EL (cell line): ENCODE results near the gene PPP1R37.

Source experiments
- DNase-seq: peaks from one replicate; pipeline ENCODE4 v3.0.0-alpha.2; 2016

Gene PPP1R37

GRCh38 chr19:45138303-45138751 lies 45.3 kb downstream of the PPP1R37 start:
- no peak for DNase-seq

DNA sequence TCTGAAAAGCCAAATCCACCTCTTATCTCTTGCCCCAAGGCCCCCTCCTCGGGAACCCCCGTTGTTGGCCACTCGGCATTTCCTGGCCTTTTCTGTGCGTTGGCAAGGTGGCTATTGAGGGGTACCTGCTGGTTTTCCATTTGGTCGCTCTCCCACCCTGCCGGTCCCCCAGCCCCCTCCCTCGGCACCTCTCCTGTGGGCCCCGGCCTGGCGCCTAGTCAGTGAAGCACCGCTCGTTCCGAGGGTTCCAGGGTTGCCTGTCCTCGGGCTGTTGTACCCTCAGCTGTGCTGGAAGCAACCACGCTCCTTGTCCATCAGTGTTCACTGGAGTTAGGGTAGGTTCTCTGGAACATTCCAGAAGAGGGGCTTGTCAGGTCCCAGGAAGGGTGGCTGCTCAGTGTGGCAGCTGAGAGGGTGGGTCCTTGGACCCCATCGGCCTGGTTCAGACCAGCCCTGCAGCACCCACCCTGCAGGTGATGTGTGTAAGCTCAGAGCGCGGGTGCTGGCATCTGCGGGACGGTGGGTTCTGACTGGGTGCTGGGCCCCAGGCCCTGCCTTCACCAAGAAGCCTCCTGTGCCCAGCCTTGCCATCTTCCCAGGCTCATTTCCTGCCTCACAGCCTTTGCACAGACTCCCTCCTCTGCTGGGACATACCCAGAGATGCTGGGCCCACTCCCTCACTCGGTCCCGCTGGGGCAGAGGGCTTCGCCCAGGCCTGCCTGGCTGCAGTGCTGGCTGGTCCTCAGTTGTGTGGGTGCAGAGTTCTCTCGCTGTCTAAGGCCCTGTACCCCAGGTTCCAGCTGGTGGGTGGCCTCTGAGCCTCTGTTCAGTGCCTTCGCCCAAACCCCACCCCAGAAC lies 46.5 kb downstream of the PPP1R37 start:
- DNase-seq = no peak

DNA sequence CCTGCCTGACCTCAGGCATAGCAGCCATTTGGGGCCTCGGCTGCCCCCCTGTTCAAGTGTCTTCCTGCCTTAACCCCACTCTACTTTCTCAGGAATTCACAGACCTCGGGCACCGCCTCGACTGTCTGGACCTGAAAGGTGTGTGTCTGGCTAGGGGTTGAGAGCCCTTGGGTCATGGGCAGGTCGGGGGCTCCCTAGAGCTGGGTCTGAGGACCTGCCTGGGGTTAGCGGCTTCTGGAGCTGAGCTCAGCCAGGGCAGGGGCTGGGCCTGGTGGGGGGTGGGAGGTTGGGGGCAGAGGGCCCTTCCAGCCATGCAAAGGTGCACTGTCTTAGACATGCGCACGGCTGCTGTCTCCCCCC lies 47.1 kb downstream of the PPP1R37 start:
- no peak for DNase-seq

DNA sequence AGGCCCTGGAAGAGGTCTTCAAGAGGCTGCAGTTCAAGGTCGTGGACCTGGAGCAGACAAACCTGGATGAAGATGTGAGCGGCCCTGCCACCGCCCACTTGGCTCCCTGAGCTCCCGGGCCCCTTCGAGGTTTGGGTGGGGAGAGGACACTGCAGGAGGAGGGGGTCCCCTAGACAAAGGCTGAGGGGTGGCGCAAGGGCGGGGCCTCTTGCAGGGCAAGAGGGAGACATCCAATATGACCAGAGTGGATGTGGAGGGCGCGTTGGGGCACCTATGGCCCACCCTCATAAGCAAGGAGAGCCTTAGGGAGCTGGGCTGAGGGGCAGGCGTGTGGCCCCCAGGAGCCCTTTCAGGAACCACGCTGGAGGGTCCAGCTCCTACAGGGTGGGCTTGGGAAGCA lies 47.6 kb downstream of the PPP1R37 start:
- no peak for DNase-seq

DNA sequence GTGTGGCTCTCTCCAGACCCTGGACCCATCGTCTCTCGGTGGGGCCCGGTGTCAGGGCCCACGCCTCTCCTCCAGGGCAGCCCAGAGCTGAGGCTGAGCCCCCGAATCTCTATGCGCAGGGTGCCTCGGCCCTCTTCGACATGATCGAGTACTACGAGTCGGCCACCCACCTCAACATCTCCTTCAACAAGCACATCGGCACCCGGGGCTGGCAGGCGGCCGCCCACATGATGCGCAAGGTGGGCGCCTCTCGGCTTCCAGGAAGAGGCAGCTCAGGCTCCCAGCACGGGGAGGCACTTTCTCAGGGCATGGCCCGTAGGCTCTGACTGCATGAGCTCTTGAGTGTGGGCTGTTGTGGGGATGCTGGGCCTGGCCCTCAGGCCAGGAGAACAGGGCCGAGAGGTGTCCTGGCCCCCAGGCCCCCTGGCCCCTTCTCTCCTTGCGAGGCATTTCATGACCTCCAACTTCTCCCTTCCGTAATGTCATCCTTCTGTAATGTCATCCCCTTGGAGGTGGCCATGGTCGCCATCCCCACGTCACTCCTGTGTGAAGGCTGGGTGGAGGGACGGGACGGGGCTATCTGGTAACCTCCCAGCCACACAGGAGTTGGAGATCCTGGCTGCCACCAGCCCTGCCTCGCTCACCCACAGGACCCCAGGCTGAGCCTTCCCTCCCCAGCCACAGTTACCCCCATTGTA lies 48.4 kb downstream of the PPP1R37 start:
- no peak for DNase-seq

GRCh38 chr19:45142016-45142725 lies 49.2 kb downstream of the PPP1R37 start:
- DNase-seq = no peak

DNA sequence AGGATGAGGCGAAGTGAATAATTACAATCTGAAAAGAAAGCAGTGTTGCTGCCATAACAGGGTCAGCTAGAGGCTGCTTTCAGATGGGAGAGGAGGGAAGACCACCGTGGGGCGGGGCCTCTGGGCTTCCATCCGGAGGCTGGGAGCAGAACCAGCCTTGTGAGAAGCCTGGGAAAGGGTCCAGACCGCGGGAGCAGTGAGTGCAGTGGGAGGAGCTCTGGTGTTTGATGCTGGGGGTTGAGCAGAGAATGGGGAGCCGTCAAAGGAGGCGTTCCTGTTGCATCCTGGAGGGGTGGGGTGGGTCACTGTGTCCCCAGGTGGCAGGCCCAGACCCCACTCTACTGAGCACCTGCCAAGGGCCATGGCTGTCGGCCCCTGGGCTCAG lies 49.7 kb downstream of the PPP1R37 start:
- DNase-seq = no peak

DNA sequence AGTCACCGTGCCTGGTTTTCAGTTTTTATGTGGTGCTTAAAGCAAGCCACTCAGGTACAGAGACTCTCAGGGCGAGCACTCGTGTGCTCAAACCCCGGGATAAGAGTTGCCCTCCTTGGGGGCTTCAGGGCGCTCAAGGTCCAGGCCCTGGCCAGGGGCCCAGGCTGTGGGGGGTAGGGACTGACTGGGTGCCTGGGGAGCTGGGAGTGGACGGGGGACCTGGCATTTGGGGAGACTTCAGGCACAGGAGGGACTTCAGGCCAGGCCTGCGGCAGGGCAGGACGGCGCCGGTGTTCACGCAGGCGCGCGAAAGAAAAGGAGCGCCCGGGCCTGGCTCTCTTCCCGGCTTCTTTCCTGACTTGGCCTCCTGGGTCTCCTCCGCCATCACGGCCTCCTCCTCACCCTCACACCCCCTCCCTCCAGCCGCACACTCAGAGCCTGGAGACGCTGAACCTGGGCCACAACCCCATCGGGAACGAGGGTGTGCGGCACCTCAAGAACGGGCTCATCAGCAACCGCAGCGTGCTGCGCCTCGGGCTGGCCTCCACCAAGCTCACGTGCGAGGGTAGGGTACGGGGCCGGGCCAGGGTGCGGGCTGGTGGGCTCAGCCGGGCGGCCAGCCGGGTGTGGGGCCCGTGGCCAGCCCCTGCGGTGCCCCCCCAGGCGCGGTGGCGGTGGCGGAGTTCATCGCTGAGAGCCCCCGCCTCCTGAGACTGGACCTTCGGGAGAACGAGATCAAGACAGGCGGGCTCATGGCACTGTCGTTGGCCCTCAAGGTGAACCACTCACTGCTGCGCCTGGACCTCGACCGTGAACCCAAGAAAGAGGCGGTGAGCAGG lies 51.7 kb downstream of the PPP1R37 start:
- no peak for DNase-seq

DNA sequence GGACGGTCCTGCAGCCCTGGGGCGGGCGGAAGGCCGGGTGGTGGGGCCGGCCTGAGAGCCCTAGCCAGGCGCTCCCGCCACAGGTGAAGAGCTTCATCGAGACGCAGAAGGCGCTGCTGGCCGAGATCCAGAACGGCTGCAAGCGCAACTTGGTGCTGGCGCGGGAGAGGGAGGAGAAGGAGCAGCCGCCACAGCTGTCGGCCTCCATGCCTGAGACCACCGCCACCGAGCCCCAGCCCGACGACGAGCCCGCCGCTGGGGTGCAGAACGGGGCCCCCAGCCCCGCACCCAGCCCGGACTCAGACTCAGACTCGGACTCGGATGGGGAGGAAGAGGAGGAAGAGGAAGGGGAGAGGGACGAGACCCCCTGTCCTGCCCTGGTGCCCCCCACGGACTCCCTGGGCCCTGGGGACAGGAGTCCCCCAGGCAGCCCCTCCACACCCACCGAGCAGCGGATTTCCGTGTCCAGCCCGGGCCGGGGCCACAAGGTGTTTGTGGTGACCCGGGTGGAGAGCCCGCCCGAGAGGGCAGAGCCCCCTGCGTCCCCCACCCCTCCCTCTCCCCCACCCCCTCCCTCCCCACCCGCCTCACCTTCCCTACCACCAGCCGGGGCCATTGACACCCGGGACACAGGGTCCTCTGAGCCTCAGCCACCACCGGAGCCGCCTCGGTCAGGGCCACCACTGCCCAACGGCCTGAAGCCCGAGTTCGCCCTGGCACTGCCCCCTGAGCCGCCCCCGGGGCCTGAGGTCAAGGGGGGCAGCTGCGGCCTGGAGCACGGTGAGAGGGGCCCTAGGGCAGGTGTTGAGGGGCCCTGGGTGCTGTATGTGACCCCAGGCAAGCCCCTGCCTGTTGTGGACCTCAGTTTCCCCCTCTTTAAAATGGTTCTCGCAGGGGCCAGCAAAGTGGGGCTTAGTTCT lies 52.6 kb downstream of the PPP1R37 start:
- DNase-seq = no peak

DNA sequence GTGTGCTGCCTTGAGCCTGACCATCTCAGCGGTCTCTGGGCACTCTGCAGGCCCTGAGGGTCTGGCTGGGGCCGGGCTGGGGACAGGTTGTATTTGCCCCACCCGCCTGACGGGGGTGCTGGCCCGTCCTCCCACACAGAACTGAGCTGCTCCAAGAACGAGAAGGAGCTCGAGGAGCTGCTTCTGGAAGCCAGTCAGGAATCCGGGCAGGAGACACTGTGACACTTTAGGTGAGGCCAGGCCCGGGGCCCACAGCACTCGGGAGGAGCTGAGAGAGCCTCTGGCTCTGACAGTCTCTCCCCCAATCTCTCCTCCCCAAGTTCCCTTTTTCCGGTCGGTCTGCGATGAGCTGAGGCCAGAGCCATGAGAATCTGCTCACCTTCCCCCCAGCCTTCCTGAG lies 53.3 kb downstream of the PPP1R37 start:
- DNase-seq = no peak

GRCh38 chr19:45146741-45147205 lies 53.8 kb downstream of the PPP1R37 start:
- DNase-seq = no peak

DNA sequence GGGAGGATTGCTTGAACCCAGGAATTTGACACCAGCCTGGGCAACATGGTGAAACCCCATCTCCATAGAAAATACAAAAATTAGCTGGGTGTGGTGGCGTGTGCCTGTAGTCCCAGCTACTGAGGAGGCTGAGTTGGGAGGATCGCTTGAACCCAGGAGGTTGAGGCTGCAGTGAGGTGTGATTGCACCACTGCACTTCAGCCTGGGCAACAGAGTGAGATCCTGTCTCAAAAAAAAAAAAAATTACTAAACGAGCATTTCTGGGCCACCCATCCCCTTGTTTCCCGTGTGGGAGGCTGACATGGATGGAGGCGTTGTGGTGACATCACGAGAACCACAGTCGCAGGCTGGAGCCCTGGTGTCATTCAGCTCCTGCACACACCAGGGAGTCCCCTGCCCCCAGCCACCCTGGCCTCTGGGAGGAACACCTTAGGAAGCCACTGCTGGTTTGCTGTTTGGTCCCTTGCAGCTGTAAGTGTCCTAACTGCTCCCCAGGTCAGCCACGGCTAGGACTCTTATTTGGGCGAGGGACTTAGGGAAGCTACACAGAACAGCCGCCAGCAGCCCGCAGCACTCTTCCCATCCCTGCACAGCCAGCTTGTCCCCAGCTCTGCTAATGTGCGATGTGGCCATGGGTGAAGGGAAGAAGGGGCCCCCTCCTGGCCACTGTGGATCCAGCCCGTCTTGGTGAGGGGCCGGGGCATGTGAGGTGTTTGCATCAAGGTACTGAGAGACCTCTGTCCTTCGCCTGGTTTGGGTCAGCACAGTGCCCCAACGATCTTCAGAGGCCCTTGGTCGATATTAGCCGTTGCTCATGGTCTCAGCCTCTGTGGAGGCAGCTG lies 55.1 kb downstream of the PPP1R37 start:
- DNase-seq = no peak

- no peak for DNase-seq
Observed at GRCh38 chr19:45149129-45149528, 56.1 kb downstream of the PPP1R37 start.

- no peak for DNase-seq
Observed at GRCh38 chr19:45150180-45150579, 57.2 kb downstream of the PPP1R37 start.

DNA sequence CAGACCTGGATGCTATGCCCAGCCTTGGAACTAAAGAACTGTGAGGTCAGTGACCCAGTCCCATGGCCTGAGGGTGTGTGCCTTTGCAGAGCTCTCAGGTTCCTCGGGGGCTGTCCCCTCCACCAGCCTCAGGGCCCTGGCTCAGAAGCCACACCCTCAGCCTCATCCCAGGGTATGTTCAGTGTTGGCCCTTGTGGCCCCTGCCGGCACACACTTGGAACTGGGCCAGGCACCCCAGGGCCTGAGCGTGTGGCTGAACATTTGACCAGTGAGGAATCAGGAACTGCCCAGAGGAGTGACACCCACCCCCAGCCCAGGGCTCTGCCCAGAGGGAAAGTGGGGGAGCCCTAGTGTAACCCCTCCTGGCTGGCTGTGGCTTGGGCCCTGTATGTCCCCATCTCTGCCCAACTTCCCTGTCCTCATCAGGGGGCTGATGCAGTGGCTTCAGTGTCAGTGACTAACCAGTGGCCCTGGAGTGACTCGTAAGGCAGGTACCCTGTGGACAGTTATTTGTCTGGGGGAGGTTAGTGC lies 57.8 kb downstream of the PPP1R37 start:
- DNase-seq = no peak

DNA sequence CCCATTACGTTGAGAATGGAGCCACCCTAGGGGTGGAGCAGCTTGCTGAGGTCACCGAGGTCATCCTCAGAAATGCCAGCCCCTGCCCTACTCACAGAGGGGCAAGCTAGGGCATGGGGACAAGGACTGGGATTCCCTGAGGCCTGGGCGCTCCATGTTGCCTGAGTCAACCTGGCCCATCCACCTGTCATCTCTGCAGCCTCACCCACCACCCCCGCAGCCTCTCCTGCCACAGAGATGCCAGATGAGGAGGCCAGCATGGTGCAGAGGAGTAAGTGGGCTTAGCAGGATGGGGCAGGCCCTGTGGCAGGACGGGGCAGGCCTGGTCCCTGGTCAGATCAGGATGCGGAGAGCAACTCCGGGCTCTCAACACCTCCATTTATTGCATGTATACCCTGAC lies 58.3 kb downstream of the PPP1R37 start:
- no peak for DNase-seq

GRCh38 chr19:45151821-45152503 lies 59.0 kb downstream of the PPP1R37 start:
- DNase-seq = no peak

- peak; percentile 31 for DNase-seq
Observed at GRCh38 chr19:45152504-45153338, 59.7 kb downstream of the PPP1R37 start.
